Tibial artery (tissue), 4 donors: ENCODE measurements around the gene EEF1A2.

Source experiments
- DNase-seq, 2 donors: peaks; one replicate each; pipeline ENCODE4 v3.0.0-alpha.2; 2019
- H3K27ac ChIP-seq, 2 donors: fragments of 200-600 bp; sonication (generic) in 1 of 2; 1 replicate in 1 of 2; 2 replicates in 1 of 2; pipeline ENCODE4 v1.5.1; 2018 to 2019; ENCODE audit warnings: mild to moderate bottlenecking in 1 of 2
- H3K27me3 ChIP-seq, 2 donors: fragments of 200-600 bp; sonication (generic) in 1 of 2; one replicate each; pipeline versions ENCODE4 v1.5.1 to v1.6.0; 2016 to 2019
- H3K36me3 ChIP-seq, 3 donors: fragments of 200-600 bp; sonication (generic) in 2 of 3; one replicate each; pipeline ENCODE4 v1.5.1; 2016 to 2019; ENCODE audit warnings: mild to moderate bottlenecking in 2 of 3
- H3K4me1 ChIP-seq, 4 donors: fragments of 200-600 bp; sonication (generic) in 2 of 4; 1 replicate in 3 of 4; 2 replicates in 1 of 4; pipeline ENCODE4 v1.5.1; 2016 to 2019
- H3K4me3 ChIP-seq, 2 donors: fragments of 200-600 bp; sonication (generic) in 1 of 2; 1 replicate in 1 of 2; 2 replicates in 1 of 2; pipeline ENCODE4 v1.5.1; 2018 to 2019; ENCODE audit warnings: mild to moderate bottlenecking in 2 of 2
- H3K9me3 ChIP-seq, 3 donors: fragments of 200-600 bp; sonication (generic) in 1 of 3; one replicate each; pipeline ENCODE4 v1.5.1; 2016 to 2019
- intact Hi-C: fragments of 100-400 bp; cut with DNase I; formaldehyde crosslinking; loops from one replicate; pipeline ENCODE4 v1.15.0; 2023; ENCODE audit warnings: low total_unique reads
- TF ChIP-seq, protein P1 (sequence below), 2 experiments: fragments of 200-600 bp in 1 of 2; fragments of 450-650 bp in 1 of 2; IDR thresholded peaks; one replicate each; pipeline ENCODE4 v1.5.1; 2017 to 2019; ENCODE audit warnings: antibody characterized with exemption in 2 of 2, mild to moderate bottlenecking in 1 of 2, moderate library complexity in 1 of 2

The EEF1A2 gene

GRCh38 chr20:63466250-63466825 is 32.5 kb downstream of the EEF1A2 start:
- peaks cover 0 to 99% of the 10 kb centered on the region in 2 donors for H3K27me3 ChIP-seq

GRCh38 chr20:63465380-63466249 is 33.3 kb downstream of the EEF1A2 start:
- no peak overlapping the region for H3K4me3 ChIP-seq
- TF ChIP-seq, protein P1, sequence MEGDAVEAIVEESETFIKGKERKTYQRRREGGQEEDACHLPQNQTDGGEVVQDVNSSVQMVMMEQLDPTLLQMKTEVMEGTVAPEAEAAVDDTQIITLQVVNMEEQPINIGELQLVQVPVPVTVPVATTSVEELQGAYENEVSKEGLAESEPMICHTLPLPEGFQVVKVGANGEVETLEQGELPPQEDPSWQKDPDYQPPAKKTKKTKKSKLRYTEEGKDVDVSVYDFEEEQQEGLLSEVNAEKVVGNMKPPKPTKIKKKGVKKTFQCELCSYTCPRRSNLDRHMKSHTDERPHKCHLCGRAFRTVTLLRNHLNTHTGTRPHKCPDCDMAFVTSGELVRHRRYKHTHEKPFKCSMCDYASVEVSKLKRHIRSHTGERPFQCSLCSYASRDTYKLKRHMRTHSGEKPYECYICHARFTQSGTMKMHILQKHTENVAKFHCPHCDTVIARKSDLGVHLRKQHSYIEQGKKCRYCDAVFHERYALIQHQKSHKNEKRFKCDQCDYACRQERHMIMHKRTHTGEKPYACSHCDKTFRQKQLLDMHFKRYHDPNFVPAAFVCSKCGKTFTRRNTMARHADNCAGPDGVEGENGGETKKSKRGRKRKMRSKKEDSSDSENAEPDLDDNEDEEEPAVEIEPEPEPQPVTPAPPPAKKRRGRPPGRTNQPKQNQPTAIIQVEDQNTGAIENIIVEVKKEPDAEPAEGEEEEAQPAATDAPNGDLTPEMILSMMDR (IDR thresholded peaks at IDR 0.05), result no peak

More at GRCh38 chr20:63466250-63466825, 32.5 kb downstream of the EEF1A2 start:
- Histone ChIP-seq H3K36me3 (no peaks in the 10 kb centered on the region), H3K4me3 (no peak overlapping the region), H3K9me3 (no peaks in the 10 kb centered on the region), H3K4me1 (peaks cover 0 to 3% (median 0%) of the 10 kb centered on the region in 4 donors), H3K27ac (no peak overlapping the region)
- intact Hi-C loops, result no loop called here
- TF ChIP-seq, protein P1 (IDR thresholded peaks at IDR 0.05), result no peak
- DNase-seq, result no peak

DNA sequence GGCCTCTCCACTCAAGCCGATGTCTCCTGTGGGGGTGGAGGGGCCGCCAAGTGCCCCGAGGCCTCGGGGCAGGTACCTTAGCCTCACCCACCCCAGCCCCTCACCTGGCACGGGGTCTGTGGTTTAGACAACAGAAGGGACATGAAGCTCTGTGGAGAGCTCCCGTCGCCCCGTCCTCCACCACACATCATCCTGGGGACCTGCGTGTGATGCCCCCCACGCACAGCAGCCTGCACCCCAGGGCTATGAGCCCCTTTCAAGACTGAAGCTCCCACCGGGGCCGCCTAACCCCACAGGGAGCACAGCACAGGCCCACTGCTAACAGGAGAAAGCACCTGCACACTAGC is 34.6 kb downstream of the EEF1A2 start:
- no peaks in the 10 kb centered on the region for H3K4me1 ChIP-seq
- no peak overlapping the region for H3K4me3 ChIP-seq
- peaks cover 0 to 98% of the 10 kb centered on the region in 2 donors for H3K27me3 ChIP-seq
- intact Hi-C loops, result no loop called here
- TF ChIP-seq, protein P1 (IDR thresholded peaks at IDR 0.05), result no peak
- no peaks in the 10 kb centered on the region for H3K9me3 ChIP-seq
- no peak for DNase-seq
- no peak overlapping the region for H3K27ac ChIP-seq
- no peaks in the 10 kb centered on the region for H3K36me3 ChIP-seq

More at GRCh38 chr20:63465380-63466249, 33.3 kb downstream of the EEF1A2 start:
- no peaks in the 10 kb centered on the region for H3K36me3 ChIP-seq
- intact Hi-C loops, result no loop called here
- no peaks in the 10 kb centered on the region for H3K9me3 ChIP-seq
- H3K27me3 ChIP-seq, result peaks cover 0 to 99% of the 10 kb centered on the region in 2 donors
- no peak for DNase-seq
- H3K27ac ChIP-seq, result no peak overlapping the region
- H3K4me1 ChIP-seq, result no peaks in the 10 kb centered on the region

- H3K36me3 ChIP-seq, result no peaks in the 10 kb centered on the region
- TF ChIP-seq, protein P1 (IDR thresholded peaks at IDR 0.05), result no peak
- peaks cover 0 to 98% of the 10 kb centered on the region in 2 donors for H3K27me3 ChIP-seq
- no peaks in the 10 kb centered on the region for H3K9me3 ChIP-seq
- no peak overlapping the region for H3K27ac ChIP-seq
- intact Hi-C loops, result no loop called here
- H3K4me3 ChIP-seq, result no peak overlapping the region
- no peak for DNase-seq
- H3K4me1 ChIP-seq, result no peaks in the 10 kb centered on the region
Observed at GRCh38 chr20:63463400-63464288, 35.2 kb downstream of the EEF1A2 start.

GRCh38 chr20:63462244-63462643 is 36.6 kb downstream of the EEF1A2 start:
- no peaks in the 10 kb centered on the region for H3K36me3 ChIP-seq
- H3K4me3 ChIP-seq, result no peak overlapping the region
- peaks cover 0 to 5% (median 0%) of the 10 kb centered on the region in 4 donors for H3K4me1 ChIP-seq
- H3K9me3 ChIP-seq, result no peaks in the 10 kb centered on the region
- peaks cover 0 to 99% of the 10 kb centered on the region in 2 donors for H3K27me3 ChIP-seq
- TF ChIP-seq, protein P1 (IDR thresholded peaks at IDR 0.05), result no peak
- DNase-seq, result no peak
- intact Hi-C loops, result no loop called here
- no peak overlapping the region for H3K27ac ChIP-seq
